Astrocyte of the cerebellum (primary cell): Measurements from ENCODE around the gene ADAMTS2.

ENCODE experiments used
- DNase-seq: peaks from one replicate; pipeline ENCODE4 v3.0.0-alpha.2; 2011; ENCODE audit warnings: low read depth
- H3K4me3 ChIP-seq: 2 replicates; pipeline ENCODE4 v1.5.1; 2011; ENCODE audit warnings: mild to moderate bottlenecking, low read depth, low read length, moderate library complexity
- CTCF ChIP-seq: IDR thresholded peaks from 2 replicates; pipeline ENCODE4 v1.5.1; 2012; ENCODE audit warnings: low read length, low read depth, moderate library complexity, mild to moderate bottlenecking; ENCODE audit errors: missing control alignments
- in situ Hi-C: cut with HindIII; loops from 2 replicates; pipeline ENCODE4 v1.10.0; 2017; ENCODE audit warnings: low sequenced_read_pairs

The ADAMTS2 gene

GRCh38 chr5:179208706-179209358 lies 136.4 kb downstream of the ADAMTS2 start:
- H3K4me3 ChIP-seq: no peak overlapping the region
- DNase-seq: no peak
- TF ChIP-seq CTCF: no peak
- in situ Hi-C loops: no loop called here

GRCh38 chr5:179207920-179208705 lies 137.1 kb downstream of the ADAMTS2 start:
- DNase-seq: no peak
- no peak overlapping the region for H3K4me3 ChIP-seq
- in situ Hi-C loops: no loop called here
- TF ChIP-seq CTCF: no peak

GRCh38 chr5:179207470-179207869 lies 137.8 kb downstream of the ADAMTS2 start:
- no peak for TF ChIP-seq CTCF
- no peak for DNase-seq
- in situ Hi-C loops: no loop called here
- H3K4me3 ChIP-seq: no peak overlapping the region

- in situ Hi-C loops: no loop called here
- H3K4me3 ChIP-seq: no peak overlapping the region
- DNase-seq: no peak
- no peak for TF ChIP-seq CTCF
Observed at GRCh38 chr5:179206366-179206765, 138.9 kb downstream of the ADAMTS2 start.

GRCh38 chr5:179205277-179205676 lies 140.0 kb downstream of the ADAMTS2 start:
- H3K4me3 ChIP-seq: no peak overlapping the region
- no peak for DNase-seq
- TF ChIP-seq CTCF: no peak
- in situ Hi-C loops: no loop called here

GRCh38 chr5:179204572-179204971 lies 140.7 kb downstream of the ADAMTS2 start:
- in situ Hi-C loops: no loop called here

More at GRCh38 chr5:179204572-179204971, 140.7 kb downstream of the ADAMTS2 start:
- H3K4me3 ChIP-seq: no peak overlapping the region
- DNase-seq: no peak
- TF ChIP-seq CTCF: no peak
